Calu3 (cell line): Measurements from ENCODE around the gene ALG14. TPM values are rescaled to one million over a fixed set of nuclear protein-coding genes. Genes with fewer than 3 reads are reported as not detected.

ENCODE experiments used
- BruUV-seq: library from RNA; stranded (reverse); fragments of 400-500 nt; replicated peaks from 2 replicates; lab custom pipeline; 2021; lab: Mats Ljungman, UMichigan
- CTCF ChIA-PET: fragments of 300-600 bp; sonication (Branson Sonifier 250); formaldehyde crosslinking; loops from one replicate; lab custom pipeline; 2022; ENCODE audit warnings: antibody characterized with exemption; lab: Charles Lee
- DNase-seq: peaks from one replicate; pipeline ENCODE4 v3.0.0; 2022
- H3K27ac Mint-ChIP-seq: one replicate; pipeline ENCODE4 v1.8.0; 2022; ENCODE audit warnings: mixed read lengths; ENCODE audit not compliant: unreplicated experiment
- H3K27me3 Mint-ChIP-seq: one replicate; pipeline ENCODE4 v1.8.0; 2022; ENCODE audit warnings: mixed read lengths; ENCODE audit not compliant: unreplicated experiment
- H3K36me3 Mint-ChIP-seq: one replicate; pipeline ENCODE4 v1.8.0; 2022; ENCODE audit warnings: mild to moderate bottlenecking, moderate library complexity, mixed read lengths; ENCODE audit not compliant: insufficient read depth, unreplicated experiment
- H3K4me1 Mint-ChIP-seq: one replicate; pipeline ENCODE4 v1.8.0; 2022; ENCODE audit warnings: mild to moderate bottlenecking, low read depth, mixed read lengths; ENCODE audit not compliant: unreplicated experiment
- H3K4me3 Mint-ChIP-seq: one replicate; pipeline ENCODE4 v1.8.0; 2022; ENCODE audit warnings: mild to moderate bottlenecking, low read depth, moderate library complexity, mixed read lengths; ENCODE audit not compliant: unreplicated experiment
- H3K9me3 Mint-ChIP-seq: one replicate; pipeline ENCODE4 v1.8.0; 2022; ENCODE audit warnings: low read depth, mixed read lengths; ENCODE audit not compliant: unreplicated experiment
- intact Hi-C: fragments of 100-400 bp; cut with micrococcal nuclease; formaldehyde crosslinking; loops from one replicate; pipeline ENCODE4 v1.10.0; 2022; ENCODE audit not compliant: unreplicated experiment
- total RNA-seq: library from RNA; stranded (reverse); gene quantifications from 2 replicates; pipeline ENCODE4 v1.2.3, GENCODE V29; 2022
- TF ChIP-seq, protein P1 (sequence below): fragments of 200-600 bp; IDR thresholded peaks from one replicate; pipeline ENCODE4 v1.8.0; 2022; ENCODE audit warnings: antibody characterized with exemption; ENCODE audit not compliant: unreplicated experiment

Gene ALG14
- total RNA-seq, 1 experiment from 2014 or later: 5.8 TPM

DNA sequence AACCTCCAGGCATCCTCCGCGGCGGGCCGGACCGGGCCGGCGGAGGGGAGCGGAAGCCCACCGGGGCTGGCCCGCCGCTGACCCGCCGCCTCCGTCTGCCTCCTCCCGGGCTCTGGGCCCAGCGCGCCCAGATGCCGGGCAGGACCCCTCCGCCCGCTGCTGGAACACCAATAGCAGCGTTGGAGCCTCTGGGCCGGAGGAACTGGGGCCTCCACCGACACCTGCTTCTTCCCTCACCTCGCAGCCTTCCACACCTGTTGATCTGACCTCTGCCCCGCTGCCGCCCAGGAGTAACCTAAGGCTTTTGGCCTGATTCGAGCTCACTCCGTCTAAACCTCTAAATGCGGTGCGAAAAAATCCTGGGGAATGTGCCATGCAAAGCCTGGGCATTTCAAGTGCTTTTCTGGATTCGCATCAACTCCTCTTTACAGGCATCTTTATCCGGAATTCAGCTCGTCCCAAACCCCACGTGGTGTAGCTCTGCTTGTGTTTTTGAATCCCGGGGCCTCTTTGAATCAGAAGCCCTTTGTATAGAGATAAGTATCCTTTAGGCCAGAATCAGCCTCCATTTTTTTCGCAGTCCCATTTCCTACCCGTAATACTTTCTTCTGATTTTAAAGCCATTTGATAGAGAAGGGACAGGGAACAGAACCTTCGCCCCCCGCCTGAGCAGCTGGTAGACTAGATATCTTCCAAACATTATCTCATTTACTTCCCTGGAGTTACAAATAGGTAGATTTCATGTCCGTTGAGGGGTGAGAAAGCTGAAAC is 145.2 kb downstream of the ALG14 start:
- DNase-seq: no peak
- BruUV-seq: TSS peak; percentile 63
- CTCF ChIA-PET: interaction anchor here (0.6 to 1.9 kb wide), 4 partner anchors 70 to 116 kb away, joined by 3 to 9 read pairs (median 7); no protein-coding TSS in a partner anchor
- no peaks in the 10 kb centered on the region for H3K27me3 Mint-ChIP-seq
- TF ChIP-seq, protein P1, sequence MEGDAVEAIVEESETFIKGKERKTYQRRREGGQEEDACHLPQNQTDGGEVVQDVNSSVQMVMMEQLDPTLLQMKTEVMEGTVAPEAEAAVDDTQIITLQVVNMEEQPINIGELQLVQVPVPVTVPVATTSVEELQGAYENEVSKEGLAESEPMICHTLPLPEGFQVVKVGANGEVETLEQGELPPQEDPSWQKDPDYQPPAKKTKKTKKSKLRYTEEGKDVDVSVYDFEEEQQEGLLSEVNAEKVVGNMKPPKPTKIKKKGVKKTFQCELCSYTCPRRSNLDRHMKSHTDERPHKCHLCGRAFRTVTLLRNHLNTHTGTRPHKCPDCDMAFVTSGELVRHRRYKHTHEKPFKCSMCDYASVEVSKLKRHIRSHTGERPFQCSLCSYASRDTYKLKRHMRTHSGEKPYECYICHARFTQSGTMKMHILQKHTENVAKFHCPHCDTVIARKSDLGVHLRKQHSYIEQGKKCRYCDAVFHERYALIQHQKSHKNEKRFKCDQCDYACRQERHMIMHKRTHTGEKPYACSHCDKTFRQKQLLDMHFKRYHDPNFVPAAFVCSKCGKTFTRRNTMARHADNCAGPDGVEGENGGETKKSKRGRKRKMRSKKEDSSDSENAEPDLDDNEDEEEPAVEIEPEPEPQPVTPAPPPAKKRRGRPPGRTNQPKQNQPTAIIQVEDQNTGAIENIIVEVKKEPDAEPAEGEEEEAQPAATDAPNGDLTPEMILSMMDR: no peak
- H3K36me3 Mint-ChIP-seq: peaks cover 49% of the 10 kb centered on the region
- H3K9me3 Mint-ChIP-seq: no peaks in the 10 kb centered on the region
- peak overlapping the region; percentile 86 for H3K27ac Mint-ChIP-seq
- intact Hi-C loops: loop anchor here (5.0 kb wide), 1 partner anchor 65 kb away; no protein-coding TSS in a partner anchor
- H3K4me1 Mint-ChIP-seq: peaks cover 51% of the 10 kb centered on the region
- peak overlapping the region; percentile 98 for H3K4me3 Mint-ChIP-seq

DNA sequence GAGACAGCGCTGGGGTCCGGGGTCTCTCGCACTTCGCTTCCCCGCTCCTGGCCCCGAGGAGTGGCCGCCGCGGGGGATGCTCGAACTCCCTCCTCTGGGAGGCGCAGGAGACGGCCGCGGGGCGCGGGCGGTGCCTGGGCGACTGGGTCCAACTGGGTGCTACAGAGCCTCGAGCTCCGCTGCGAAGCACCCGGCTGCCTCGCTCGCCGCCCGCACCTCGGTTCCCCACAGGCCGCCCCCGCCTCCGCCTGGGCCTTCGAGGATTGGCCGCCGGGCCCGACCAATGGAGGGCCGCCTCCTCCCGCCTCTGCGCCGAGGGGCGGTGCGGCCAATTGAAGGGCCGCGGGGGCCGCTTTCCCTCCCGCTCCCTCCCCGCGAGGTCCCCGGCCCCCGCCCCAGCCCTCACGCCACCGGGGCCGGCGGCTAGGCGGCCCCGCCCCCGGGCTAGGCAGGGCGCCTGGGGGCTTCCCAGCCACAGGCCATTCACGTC is 145.8 kb downstream of the ALG14 start, which contains the start of gene CNN3:
Gene CNN3, minus strand, starts transcription at position 196 of the 490 bp plus-strand sequence. CDS start 216 bp downstream, outside the sequence.
- H3K4me1 Mint-ChIP-seq: peaks cover 51% of the 10 kb centered on the region
- CTCF ChIA-PET: interaction anchor here (1.0 to 1.9 kb wide), 3 partner anchors 73 to 116 kb away, joined by 3 to 9 read pairs (median 6); no protein-coding TSS in a partner anchor
- no peaks in the 10 kb centered on the region for H3K27me3 Mint-ChIP-seq
- no peaks in the 10 kb centered on the region for H3K9me3 Mint-ChIP-seq
- intact Hi-C loops: loop anchor here (5.0 kb wide), 1 partner anchor 65 kb away; no protein-coding TSS in a partner anchor
- H3K36me3 Mint-ChIP-seq: peaks cover 49% of the 10 kb centered on the region
- no TSS peak for BruUV-seq
- DNase-seq: peak; percentile 95
- H3K27ac Mint-ChIP-seq: peak within 1 kb of the TSS; percentile 86
- TF ChIP-seq, protein P1: no peak
- H3K4me3 Mint-ChIP-seq: peak within 1 kb of the TSS; percentile 98

DNA sequence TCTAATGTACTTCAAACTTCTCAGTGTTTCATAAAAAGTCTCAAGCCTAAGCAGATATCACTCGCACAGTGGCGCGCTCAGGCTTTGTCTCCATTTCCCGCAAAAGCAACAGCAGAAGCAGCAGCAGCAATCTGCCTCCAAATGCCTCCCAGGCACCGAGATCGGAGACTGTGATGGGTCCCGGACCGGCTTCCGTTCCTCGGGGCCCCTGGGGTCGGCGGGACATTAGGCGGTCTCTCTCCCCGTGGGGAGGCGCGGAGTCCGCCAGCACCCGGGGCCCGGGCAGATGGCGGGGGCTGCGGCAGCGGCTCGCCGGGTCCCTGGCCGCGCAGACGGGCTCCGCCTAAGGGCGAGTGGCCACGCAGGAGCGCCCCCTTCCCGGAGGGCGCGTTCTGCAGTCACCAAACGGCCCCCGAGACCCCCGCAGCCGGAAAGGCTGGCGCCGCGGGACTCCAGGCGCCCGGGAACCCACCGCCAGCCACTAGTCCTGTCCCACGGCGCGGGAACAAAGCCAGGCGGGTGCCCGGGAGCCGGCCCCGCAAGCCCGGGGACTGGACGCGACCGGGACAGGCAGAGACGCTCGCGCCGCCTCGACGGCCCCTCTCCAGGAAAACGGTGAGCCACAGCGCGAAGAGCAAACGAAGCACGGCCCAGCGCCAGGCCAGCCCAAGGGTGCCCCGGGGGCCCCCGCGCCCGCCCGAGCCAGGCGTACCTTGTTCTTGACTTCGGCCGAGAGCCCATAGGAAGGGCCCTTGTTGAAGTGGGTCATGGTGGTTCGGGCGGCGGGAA is 146.4 kb downstream of the ALG14 start:
- peak overlapping the region; percentile 85 for H3K27ac Mint-ChIP-seq
- H3K36me3 Mint-ChIP-seq: peaks cover 50% of the 10 kb centered on the region
- no peaks in the 10 kb centered on the region for H3K9me3 Mint-ChIP-seq
- CTCF ChIA-PET: interaction anchor here (1.0 to 1.9 kb wide), 2 partner anchors 115 to 117 kb away, joined by 6 to 9 read pairs; no protein-coding TSS in a partner anchor
- TF ChIP-seq, protein P1: peak; percentile 62
- peaks cover 51% of the 10 kb centered on the region for H3K4me1 Mint-ChIP-seq
- no peaks in the 10 kb centered on the region for H3K27me3 Mint-ChIP-seq
- intact Hi-C loops: loop anchor here (5.0 kb wide), 1 partner anchor 64 kb away; no protein-coding TSS in a partner anchor
- BruUV-seq: no TSS peak
- peak; percentile 78 for DNase-seq
- H3K4me3 Mint-ChIP-seq: peak overlapping the region; percentile 98

DNA sequence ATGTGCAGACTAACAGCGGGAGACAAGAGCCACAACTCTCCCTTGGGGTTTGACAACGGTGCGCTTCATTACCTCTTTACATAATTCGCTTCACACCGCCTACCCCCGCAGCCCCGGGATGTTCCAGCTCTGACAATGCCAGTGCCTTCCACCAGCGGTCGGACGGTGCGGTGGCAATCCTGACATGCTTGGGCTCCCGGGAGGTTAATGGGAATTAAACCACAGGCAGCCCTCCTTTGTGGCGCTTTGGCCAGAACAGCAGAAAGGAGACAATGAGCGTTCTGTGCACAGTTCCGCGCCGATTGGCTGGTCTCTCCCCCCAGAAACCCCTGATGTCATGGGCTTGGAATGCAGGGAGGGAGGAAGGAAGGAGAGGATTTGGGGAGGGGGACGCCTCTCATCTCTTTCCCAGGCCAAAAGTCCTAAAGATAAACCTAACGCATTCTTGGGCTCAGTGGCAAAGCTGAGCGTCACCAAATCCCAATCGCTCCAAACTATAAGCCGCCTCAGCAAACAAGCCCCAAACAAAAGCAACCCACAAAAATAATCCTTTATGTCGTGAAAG is 147.1 kb downstream of the ALG14 start:
- TF ChIP-seq, protein P1: no peak
- BruUV-seq: no TSS peak
- H3K9me3 Mint-ChIP-seq: no peaks in the 10 kb centered on the region
- CTCF ChIA-PET: no interaction called here
- peak; percentile 73 for DNase-seq
- H3K36me3 Mint-ChIP-seq: peaks cover 55% of the 10 kb centered on the region
- H3K27ac Mint-ChIP-seq: peak overlapping the region; percentile 85
- no peaks in the 10 kb centered on the region for H3K27me3 Mint-ChIP-seq
- peaks cover 54% of the 10 kb centered on the region for H3K4me1 Mint-ChIP-seq
- intact Hi-C loops: loop anchor here (1.0 to 5.0 kb wide), 2 partner anchors 63 to 116 kb away; no protein-coding TSS in a partner anchor
- peak overlapping the region; percentile 98 for H3K4me3 Mint-ChIP-seq
